SK-N-SH (cell line): ENCODE data around the gene THADA. TPM values are rescaled to one million over a fixed set of nuclear protein-coding genes. Genes with fewer than 3 reads are reported as not detected.

Source experiments
- CTCF ChIA-PET: fragments of 300-600, 350-600 bp; formaldehyde crosslinking; extraction: SDS; loops from one replicate; lab custom pipeline; 2021; lab: Yijun Ruan, JAX
- POLR2A ChIA-PET: fragments of 350-600 bp; sonication (Branson Sonifier 250); formaldehyde crosslinking; extraction: SDS; loops from one replicate; lab custom pipeline; 2020; ENCODE audit warnings: antibody characterized with exemption, inconsistent platforms; lab: Yijun Ruan, JAX
- DNase-seq: peaks from one replicate; pipeline ENCODE4 v3.0.0; 2012
- H2AFZ ChIP-seq: fragments of 200-600 bp; sonication (generic); 2 replicates; pipeline ENCODE4 v1.8.1; 2016; ENCODE audit warnings: antibody characterized with exemption, mild to moderate bottlenecking, low read depth
- H3F3A ChIP-seq: fragments of 200-600 bp; sonication (generic); replicated peaks from 2 replicates; pipeline ENCODE3; 2016; ENCODE audit warnings: antibody characterized with exemption, mild to moderate bottlenecking; ENCODE audit not compliant: insufficient read depth
- H3K27ac ChIP-seq, 2 experiments: fragments of 200-500 bp in 1 of 2; fragments of 200-600 bp in 1 of 2; sonication (Bioruptor generic) in 1 of 2; sonication (generic), shearing (Covaris generic) in 1 of 2; 2 replicates each; pipeline versions ENCODE4 v1.5.1 to v1.6.1; 2014 to 2016; ENCODE audit warnings: low read depth in 2 of 2, inconsistent platforms in 1 of 2, low read length in 1 of 2, mild to moderate bottlenecking in 1 of 2, mixed read lengths in 1 of 2
- H3K27me3 ChIP-seq: fragments of 200-600 bp; sonication (generic), shearing (Covaris generic); 2 replicates; pipeline ENCODE4 v1.6.1; 2016; ENCODE audit warnings: mixed run types; ENCODE audit not compliant: insufficient read depth
- H3K36me3 ChIP-seq, 2 experiments: fragments of 200-500 bp in 1 of 2; fragments of 200-600 bp in 1 of 2; sonication (Bioruptor generic) in 1 of 2; sonication (generic) in 1 of 2; replicated peaks in 1 of 2; 2 replicates each; pipeline versions ENCODE3 to v1.5.1; 2014 to 2016; ENCODE audit warnings: low read length in 1 of 2, mild to moderate bottlenecking in 1 of 2; ENCODE audit not compliant: insufficient read depth in 2 of 2, control insufficient read depth in 1 of 2
- H3K4me1 ChIP-seq, 2 experiments: fragments of 200-500 bp in 1 of 2; fragments of 200-600 bp in 1 of 2; sonication (Bioruptor generic) in 1 of 2; sonication (generic), shearing (Covaris generic) in 1 of 2; 2 replicates each; pipeline versions ENCODE4 v1.5.1 to v1.6.1; 2014 to 2016; ENCODE audit warnings: low read depth in 1 of 2, low read length in 1 of 2, mixed run types in 1 of 2; ENCODE audit not compliant: insufficient read depth in 2 of 2, control insufficient read depth in 1 of 2
- H3K4me2 ChIP-seq: fragments of 200-600 bp; sonication (generic), shearing (Covaris generic); 2 replicates; pipeline ENCODE4 v1.6.1; 2017; ENCODE audit warnings: mixed run types
- H3K4me3 ChIP-seq, 2 experiments: fragments of 200-500 bp in 1 of 2; fragments of 200-600 bp in 1 of 2; sonication (Bioruptor generic) in 1 of 2; sonication (generic), shearing (Covaris generic) in 1 of 2; 2 replicates each; pipeline versions ENCODE4 v1.5.1 to v1.8.1; 2014 to 2016; ENCODE audit warnings: low read depth in 2 of 2, inconsistent platforms in 1 of 2, low read length in 1 of 2, mild to moderate bottlenecking in 1 of 2, mixed read lengths in 1 of 2, moderate library complexity in 1 of 2
- H3K79me2 ChIP-seq: fragments of 200-600 bp; sonication (generic); 2 replicates; pipeline ENCODE4 v1.8.1; 2017; ENCODE audit warnings: mild to moderate bottlenecking; ENCODE audit not compliant: insufficient read depth
- H3K9ac ChIP-seq: fragments of 200-600 bp; sonication (generic); 2 replicates; pipeline ENCODE4 v1.6.1; 2017; ENCODE audit warnings: mixed run types
- H3K9me2 ChIP-seq: fragments of 200-600 bp; sonication (generic); 2 replicates; pipeline ENCODE4 v1.6.1; 2017; ENCODE audit warnings: mixed run types
- H3K9me3 ChIP-seq: fragments of 200-600 bp; sonication (generic); 2 replicates; pipeline ENCODE4 v1.6.1; 2017; ENCODE audit warnings: mixed run types, mild to moderate bottlenecking, moderate library complexity
- H4K20me1 ChIP-seq: fragments of 200-600 bp; sonication (generic); 2 replicates; pipeline ENCODE4 v1.6.1; 2017; ENCODE audit warnings: mild to moderate bottlenecking, mixed run types; ENCODE audit not compliant: insufficient read depth
- CHD2 ChIP-seq: fragments of 150-350 bp; IDR thresholded peaks from 2 replicates; pipeline ENCODE4 v1.6.1; 2018; ENCODE audit warnings: low read length; ENCODE audit not compliant: partially characterized antibody
- EP300 ChIP-seq, 2 experiments: IDR thresholded peaks; 2 replicates each; pipeline versions ENCODE4 v1.4.0 to v1.6.1; 2012; ENCODE audit warnings: borderline replicate concordance in 1 of 2, low read depth in 1 of 2, low read length in 1 of 2
- FOSL2 ChIP-seq: IDR thresholded peaks from 2 replicates; pipeline ENCODE4 v1.4.0; 2012; ENCODE audit warnings: low read depth, mild to moderate bottlenecking, moderate library complexity, borderline replicate concordance
- FOXM1 ChIP-seq: IDR thresholded peaks from 2 replicates; pipeline ENCODE4 v1.4.0; 2012; ENCODE audit warnings: low read depth, mild to moderate bottlenecking
- GABPA ChIP-seq: IDR thresholded peaks from 2 replicates; pipeline ENCODE4 v1.4.0; 2012; ENCODE audit warnings: low read depth, mild to moderate bottlenecking
- JUND ChIP-seq: IDR thresholded peaks from 2 replicates; pipeline ENCODE4 v1.4.0; 2012
- MEF2A ChIP-seq: IDR thresholded peaks from 2 replicates; pipeline ENCODE4 v1.4.0; 2012; ENCODE audit warnings: low read depth, borderline replicate concordance
- MXI1 ChIP-seq: IDR thresholded peaks from 2 replicates; pipeline ENCODE4 v1.6.1; 2012; ENCODE audit warnings: mild to moderate bottlenecking, low read depth, low read length, improper control_type of control experiment
- NRF1 ChIP-seq: IDR thresholded peaks from 2 replicates; pipeline ENCODE4 v1.6.1; 2012; ENCODE audit warnings: low read depth, mild to moderate bottlenecking, low read length
- POLR2AphosphoS5 ChIP-seq: IDR thresholded peaks from 2 replicates; pipeline ENCODE4 v1.6.1; 2012; ENCODE audit warnings: low read depth, low read length
- RFX5 ChIP-seq: IDR thresholded peaks from 2 replicates; pipeline ENCODE4 v1.6.1; 2012; ENCODE audit warnings: mild to moderate bottlenecking, improper control_type of control experiment, low read length
- TAF1 ChIP-seq: IDR thresholded peaks from 2 replicates; pipeline ENCODE4 v1.6.1; 2012; ENCODE audit warnings: low read depth, mild to moderate bottlenecking, low read length, moderate library complexity, borderline replicate concordance
- TCF12 ChIP-seq: IDR thresholded peaks from 2 replicates; pipeline ENCODE4 v1.4.0; 2012
- YY1 ChIP-seq: IDR thresholded peaks from 2 replicates; pipeline ENCODE4 v1.4.0; 2012; ENCODE audit warnings: low read depth, mild to moderate bottlenecking
- WGBS: methylation state at CpG from one replicate; pipeline ENCODE4 v1.1.6; 2017; ENCODE audit warnings: low lambda C conversion rate; 5-methylcytosine and 5-hydroxymethylcytosine counted together
- polyA plus RNA-seq, 3 experiments: library from polyadenylated mRNA; depleted of rRNA; stranded (reverse); fragments of >200 nt; gene quantifications; 2 replicates each; pipeline ENCODE4 v1.2.3, GENCODE V29; 2012
- TF ChIP-seq, protein P1 (sequence below): IDR thresholded peaks from 2 replicates; pipeline ENCODE4 v1.6.1; 2012; ENCODE audit warnings: mild to moderate bottlenecking, low read depth, low read length, moderate library complexity
- TF ChIP-seq, protein P2 (sequence below): fragments of 150-350 bp; IDR thresholded peaks from 2 replicates; pipeline ENCODE4 v1.6.1; 2016; ENCODE audit warnings: mild to moderate bottlenecking, low read depth, low read length

The THADA gene
- polyA plus RNA-seq, 1 of the 3 experiments (the other 2 are of a cell fraction) = 25.6 TPM

DNA sequence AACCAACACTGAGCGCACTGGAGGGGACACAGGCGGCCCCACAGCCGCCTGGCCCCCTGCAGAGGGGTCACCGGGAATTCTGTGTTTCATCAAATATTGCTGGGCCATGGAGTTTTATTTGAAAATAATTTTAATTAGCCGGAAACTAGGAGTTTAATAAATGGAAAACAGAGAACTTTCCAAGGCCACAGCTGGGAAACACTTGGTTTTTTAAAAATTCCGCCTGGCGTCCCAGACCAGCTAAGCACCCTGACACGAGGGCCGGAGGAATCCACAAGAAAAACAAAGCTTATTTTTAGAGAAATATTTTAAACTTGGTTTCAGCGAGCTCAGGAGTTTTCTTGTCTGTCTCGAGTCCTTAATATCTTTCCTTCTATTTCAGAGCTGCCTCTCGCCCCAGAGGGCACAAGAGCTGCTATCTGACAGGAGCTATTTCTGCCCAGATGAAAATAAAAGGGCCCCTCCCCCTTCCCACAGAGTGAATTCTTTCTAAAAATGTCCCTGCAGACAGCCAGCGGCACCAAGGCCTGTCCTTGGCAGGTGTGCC is 377.6 kb downstream of the THADA start:
- no peak overlapping the region for H3K4me3 ChIP-seq
- peak; percentile 48 for TF ChIP-seq CHD2
- TF ChIP-seq GABPA = no peak
- TF ChIP-seq NRF1 = no peak
- peaks cover 36% of the 10 kb centered on the region for H3F3A ChIP-seq
- H3K9me2 ChIP-seq = no peaks in the 10 kb centered on the region
- H3K79me2 ChIP-seq = peaks cover 31% of the 10 kb centered on the region
- H3K4me2 ChIP-seq = peak overlapping the region; percentile 83; the same call in 1 of the 2 replicates
- peak overlapping the region; percentile 94 to 95 for H3K27ac ChIP-seq
- 74% methylated on average over 13 of the region's 13 CpGs for WGBS
- no peak overlapping the region for H2AFZ ChIP-seq
- peaks cover 12% of the 10 kb centered on the region in 2 experiments for H3K36me3 ChIP-seq
- ChIA-PET POLR2A (interaction anchor here (0.6 kb wide), 1 partner anchor 52 kb away, joined by 3 read pairs; no protein-coding TSS in a partner anchor), CTCF (interaction anchor here (1.2 to 16.3 kb wide), 7 partner anchors 9 to 272 kb away, joined by 3 to 299 read pairs (median 7); no protein-coding TSS in a partner anchor)
- no peaks in the 10 kb centered on the region for H3K27me3 ChIP-seq
- no peaks in the 10 kb centered on the region for H3K9me3 ChIP-seq
- DNase-seq = no peak
- peaks cover 46 to 58% of the 10 kb centered on the region in 2 experiments; a peak in 3 of 4 replicates for H3K4me1 ChIP-seq
- H3K9ac ChIP-seq = peak overlapping the region; percentile 9; the same call in 1 of the 2 replicates
- peaks cover 6% of the 10 kb centered on the region; the same call in 1 of the 2 replicates for H4K20me1 ChIP-seq

- POLR2A ChIA-PET = interaction anchor here (0.6 kb wide), 1 partner anchor 53 kb away, joined by 3 read pairs; no protein-coding TSS in a partner anchor
- no peak overlapping the region; the same call in 1 of the 2 replicates for H3K9ac ChIP-seq
These were observed 378.3 kb downstream of the THADA start for GRCh38 chr2:43217228-43218154.

More at GRCh38 chr2:43217228-43218154, 378.3 kb downstream of the THADA start:
- DNase-seq = no peak
- no peaks in the 10 kb centered on the region for H3K9me2 ChIP-seq
- peaks cover 29% of the 10 kb centered on the region for H3F3A ChIP-seq
- no peaks in the 10 kb centered on the region for H4K20me1 ChIP-seq
- H3K36me3 ChIP-seq = peaks cover 4 to 5% of the 10 kb centered on the region in 2 experiments
- 79% methylated on average over 9 of the region's 11 CpGs for WGBS
- no peaks in the 10 kb centered on the region for H3K27me3 ChIP-seq
- peaks cover 42 to 51% of the 10 kb centered on the region in 2 experiments; a peak in 3 of 4 replicates for H3K4me1 ChIP-seq
- H3K4me2 ChIP-seq = peak overlapping the region; percentile 83; the same call in 1 of the 2 replicates
- CTCF ChIA-PET = interaction anchor here (1.2 to 16.3 kb wide), 8 partner anchors 10 to 271 kb away, joined by 3 to 299 read pairs (median 6); no protein-coding TSS in a partner anchor
- TF ChIP-seq CHD2 (no peak), FOSL2 (no peak), NRF1 (no peak), MEF2A (no peak), JUND (no peak), MXI1 (no peak), YY1 (no peak), RFX5 (no peak), POLR2AphosphoS5 (no peak), GABPA (no peak), EP300 (IDR thresholded peaks at IDR 0.05; ENCODE audit: borderline replicate concordance in 1 of 2, low read depth in 1 of 2, low read length in 1 of 2) (no peak), TCF12 (no peak), TAF1 (no peak), FOXM1 (no peak)
- TF ChIP-seq, protein P1, sequence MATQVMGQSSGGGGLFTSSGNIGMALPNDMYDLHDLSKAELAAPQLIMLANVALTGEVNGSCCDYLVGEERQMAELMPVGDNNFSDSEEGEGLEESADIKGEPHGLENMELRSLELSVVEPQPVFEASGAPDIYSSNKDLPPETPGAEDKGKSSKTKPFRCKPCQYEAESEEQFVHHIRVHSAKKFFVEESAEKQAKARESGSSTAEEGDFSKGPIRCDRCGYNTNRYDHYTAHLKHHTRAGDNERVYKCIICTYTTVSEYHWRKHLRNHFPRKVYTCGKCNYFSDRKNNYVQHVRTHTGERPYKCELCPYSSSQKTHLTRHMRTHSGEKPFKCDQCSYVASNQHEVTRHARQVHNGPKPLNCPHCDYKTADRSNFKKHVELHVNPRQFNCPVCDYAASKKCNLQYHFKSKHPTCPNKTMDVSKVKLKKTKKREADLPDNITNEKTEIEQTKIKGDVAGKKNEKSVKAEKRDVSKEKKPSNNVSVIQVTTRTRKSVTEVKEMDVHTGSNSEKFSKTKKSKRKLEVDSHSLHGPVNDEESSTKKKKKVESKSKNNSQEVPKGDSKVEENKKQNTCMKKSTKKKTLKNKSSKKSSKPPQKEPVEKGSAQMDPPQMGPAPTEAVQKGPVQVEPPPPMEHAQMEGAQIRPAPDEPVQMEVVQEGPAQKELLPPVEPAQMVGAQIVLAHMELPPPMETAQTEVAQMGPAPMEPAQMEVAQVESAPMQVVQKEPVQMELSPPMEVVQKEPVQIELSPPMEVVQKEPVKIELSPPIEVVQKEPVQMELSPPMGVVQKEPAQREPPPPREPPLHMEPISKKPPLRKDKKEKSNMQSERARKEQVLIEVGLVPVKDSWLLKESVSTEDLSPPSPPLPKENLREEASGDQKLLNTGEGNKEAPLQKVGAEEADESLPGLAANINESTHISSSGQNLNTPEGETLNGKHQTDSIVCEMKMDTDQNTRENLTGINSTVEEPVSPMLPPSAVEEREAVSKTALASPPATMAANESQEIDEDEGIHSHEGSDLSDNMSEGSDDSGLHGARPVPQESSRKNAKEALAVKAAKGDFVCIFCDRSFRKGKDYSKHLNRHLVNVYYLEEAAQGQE = no peak
- TF ChIP-seq, protein P2, sequence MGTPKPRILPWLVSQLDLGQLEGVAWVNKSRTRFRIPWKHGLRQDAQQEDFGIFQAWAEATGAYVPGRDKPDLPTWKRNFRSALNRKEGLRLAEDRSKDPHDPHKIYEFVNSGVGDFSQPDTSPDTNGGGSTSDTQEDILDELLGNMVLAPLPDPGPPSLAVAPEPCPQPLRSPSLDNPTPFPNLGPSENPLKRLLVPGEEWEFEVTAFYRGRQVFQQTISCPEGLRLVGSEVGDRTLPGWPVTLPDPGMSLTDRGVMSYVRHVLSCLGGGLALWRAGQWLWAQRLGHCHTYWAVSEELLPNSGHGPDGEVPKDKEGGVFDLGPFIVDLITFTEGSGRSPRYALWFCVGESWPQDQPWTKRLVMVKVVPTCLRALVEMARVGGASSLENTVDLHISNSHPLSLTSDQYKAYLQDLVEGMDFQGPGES = no peak
- TF ChIP-seq, all 33 proteins: peak for 0
- Histone ChIP-seq H3K79me2 (peaks cover 23% of the 10 kb centered on the region), H3K9me3 (no peaks in the 10 kb centered on the region), H2AFZ (no peak overlapping the region), H3K4me3 (no peak overlapping the region), H3K27ac (peak overlapping the region; percentile 94 to 95)
